Stimulated activated CD8-positive, alpha-beta memory T cell treated with anti-CD3 and anti-CD28 coated beads, Interleukin-7, amount 100 ng/mL, for 24 hours (primary cell): ENCODE measurements around the gene GZMA.
A peak's percentile ranks its signal among the peaks of the same experiment; 100 is the strongest.

Experiments used
- DNase-seq: peaks from one replicate; pipeline ENCODE4 v3.0.0-alpha.2; 2020; ENCODE audit warnings: low read depth

GZMA gene

DNA sequence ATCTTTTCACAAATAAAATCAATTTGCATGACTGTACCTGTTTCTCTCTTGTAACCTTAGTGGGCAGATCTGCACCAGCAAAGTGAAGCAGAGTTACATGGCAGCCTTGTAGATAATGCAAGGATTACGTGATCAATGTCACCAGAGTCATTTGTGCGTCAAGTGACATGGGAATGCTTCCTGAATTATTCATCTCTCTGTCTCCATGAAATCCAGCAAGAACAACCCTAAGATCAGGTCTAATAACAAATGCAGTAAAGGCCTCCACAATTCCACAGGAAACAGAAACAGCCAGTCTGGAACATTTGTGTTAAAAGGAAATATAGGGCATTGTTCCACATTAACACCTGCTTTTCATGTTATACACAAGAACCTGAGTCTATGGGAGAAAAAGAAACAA lies 7.8 kb downstream of the GZMA start:
- DNase-seq = no peak

GRCh38 chr5:55113327-55113726 lies 10.9 kb downstream of the GZMA start:
- DNase-seq = no peak

DNA sequence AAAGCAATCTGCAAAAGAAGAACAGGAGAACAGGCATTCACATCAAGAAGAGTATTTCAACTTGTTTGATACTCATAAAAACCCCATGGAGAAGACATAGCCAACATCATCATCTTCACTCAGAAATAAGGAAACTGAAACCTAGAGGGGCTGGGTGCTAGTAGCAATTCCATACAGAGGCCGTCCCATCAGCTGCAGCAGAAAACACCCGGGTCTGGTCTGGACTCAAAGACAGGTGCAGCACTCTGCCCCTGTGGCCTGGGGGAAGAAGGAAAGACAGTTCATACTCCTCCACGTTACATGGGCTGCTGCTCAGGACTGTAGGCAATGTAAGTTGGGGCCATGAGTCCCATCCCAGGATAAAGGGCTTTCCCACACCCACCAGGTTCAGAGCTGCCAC lies 11.6 kb downstream of the GZMA start:
- DNase-seq = no peak

GRCh38 chr5:55123365-55123764 lies 20.9 kb downstream of the GZMA start:
- no peak for DNase-seq

- DNase-seq = no peak
These were observed 31.7 kb downstream of the GZMA start for GRCh38 chr5:55134053-55134722.

DNA sequence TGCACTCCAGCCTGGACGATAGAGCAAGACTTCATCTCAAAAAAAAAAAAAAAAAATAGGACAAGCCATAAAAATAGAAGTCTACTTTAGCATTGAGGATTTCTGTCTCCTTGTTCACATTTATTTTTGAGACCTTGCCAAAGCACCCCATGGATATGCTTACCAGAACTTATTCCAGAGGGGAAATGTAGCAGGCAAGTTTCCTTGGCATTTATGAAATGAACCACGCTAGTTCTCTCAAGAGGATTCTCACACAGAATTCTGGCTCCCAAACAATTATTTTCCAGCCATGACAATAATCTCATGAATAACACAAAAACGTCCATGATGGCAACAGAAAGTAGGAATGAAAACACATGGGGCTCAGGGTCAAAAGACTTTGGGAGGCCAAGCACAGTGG lies 34.1 kb downstream of the GZMA start:
- DNase-seq = no peak

DNA sequence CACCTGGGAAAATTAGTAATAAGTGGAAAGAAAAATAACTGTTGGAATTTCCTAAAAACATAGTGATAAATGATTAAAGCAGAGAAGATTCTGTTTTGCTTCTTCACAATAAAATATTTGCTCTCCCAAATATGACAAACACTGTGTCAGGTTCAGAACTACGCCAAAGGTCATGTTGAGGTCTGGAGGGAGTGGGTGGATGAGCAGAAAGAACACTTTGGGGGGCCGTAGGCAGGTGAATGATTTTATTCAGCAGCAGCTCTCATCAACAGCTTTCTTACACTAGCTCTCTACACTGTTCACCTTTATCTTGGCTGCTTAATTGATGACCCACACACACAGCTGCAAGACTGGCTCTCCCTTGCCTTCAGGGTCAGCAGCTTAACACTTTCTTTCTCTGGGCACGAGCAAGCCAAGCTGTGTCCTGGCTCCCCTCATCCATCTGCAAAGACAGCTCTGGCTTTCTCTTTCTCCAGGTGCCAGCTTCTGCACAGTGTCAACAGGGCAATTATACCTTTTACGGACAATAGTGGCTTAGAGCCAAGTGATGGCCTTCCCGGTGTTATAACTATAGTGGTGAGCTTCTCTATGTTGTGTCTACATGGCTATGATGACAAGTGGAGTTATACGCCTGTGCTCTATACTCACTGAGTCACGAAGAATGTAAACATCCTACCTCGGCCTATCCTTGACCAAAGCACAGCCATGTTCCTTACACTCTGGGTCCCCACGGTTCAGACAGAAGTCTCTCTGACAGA lies 38.6 kb downstream of the GZMA start:
- DNase-seq = no peak

DNA sequence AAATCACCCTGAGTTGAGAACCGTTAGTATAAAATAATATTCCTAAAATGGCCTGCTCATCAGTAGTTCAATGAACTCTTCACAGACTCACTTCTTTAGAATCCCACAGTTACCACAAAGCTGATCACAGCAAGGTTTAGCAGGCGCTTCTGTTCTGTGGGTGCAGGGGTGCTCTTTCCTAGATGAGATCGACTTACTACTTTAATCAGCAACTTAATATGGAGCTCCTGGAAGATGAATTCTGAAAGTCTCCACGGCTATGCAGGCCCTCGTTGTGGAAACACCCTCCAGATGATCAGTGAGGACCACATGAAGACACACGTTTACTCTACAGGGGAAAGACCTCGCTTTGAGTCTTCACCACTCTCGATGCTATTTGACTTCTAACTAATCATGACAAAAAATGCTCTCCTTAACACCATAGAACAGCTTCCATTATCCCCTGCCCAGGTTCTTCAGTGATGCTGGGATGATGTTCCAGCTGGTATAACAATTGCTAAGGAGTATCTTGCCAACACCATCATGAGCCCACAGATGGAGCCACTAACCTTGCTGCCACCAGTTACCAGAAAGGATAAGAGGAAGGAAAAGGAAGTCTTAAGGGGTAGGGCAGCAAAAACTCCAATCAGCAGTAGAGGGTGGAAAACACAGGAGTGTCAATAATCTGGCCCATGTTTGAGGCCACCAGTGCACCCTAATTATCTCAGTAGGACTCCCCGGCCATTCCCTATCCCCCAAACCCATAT lies 39.7 kb downstream of the GZMA start:
- no peak for DNase-seq

- DNase-seq = no peak
These were observed 41.2 kb downstream of the GZMA start for GRCh38 chr5:55143624-55144023.

DNA sequence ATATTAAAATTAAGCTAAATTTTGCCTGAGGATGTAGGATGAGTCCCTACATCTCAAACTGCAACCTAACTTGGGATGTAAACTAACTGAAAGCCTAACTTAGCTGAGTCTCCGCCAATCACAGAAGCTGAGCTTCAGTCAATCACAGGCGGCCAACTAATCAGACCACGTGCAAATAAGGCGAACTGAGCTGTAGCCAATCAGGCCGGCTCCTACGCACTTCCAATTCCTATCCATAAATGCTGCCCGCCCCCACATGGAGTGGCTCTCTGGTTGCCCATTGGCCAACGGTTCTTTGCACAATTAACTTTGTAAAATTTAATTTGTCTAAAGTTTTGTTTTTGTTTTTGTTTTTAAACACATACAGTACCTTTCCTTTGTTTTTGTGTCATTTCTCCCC lies 43.6 kb downstream of the GZMA start:
- DNase-seq = no peak

GRCh38 chr5:55146543-55147151 lies 44.2 kb downstream of the GZMA start:
- peak; percentile 60 for DNase-seq

- DNase-seq = no peak
These were observed 46.9 kb downstream of the GZMA start for GRCh38 chr5:55149308-55149795.

DNA sequence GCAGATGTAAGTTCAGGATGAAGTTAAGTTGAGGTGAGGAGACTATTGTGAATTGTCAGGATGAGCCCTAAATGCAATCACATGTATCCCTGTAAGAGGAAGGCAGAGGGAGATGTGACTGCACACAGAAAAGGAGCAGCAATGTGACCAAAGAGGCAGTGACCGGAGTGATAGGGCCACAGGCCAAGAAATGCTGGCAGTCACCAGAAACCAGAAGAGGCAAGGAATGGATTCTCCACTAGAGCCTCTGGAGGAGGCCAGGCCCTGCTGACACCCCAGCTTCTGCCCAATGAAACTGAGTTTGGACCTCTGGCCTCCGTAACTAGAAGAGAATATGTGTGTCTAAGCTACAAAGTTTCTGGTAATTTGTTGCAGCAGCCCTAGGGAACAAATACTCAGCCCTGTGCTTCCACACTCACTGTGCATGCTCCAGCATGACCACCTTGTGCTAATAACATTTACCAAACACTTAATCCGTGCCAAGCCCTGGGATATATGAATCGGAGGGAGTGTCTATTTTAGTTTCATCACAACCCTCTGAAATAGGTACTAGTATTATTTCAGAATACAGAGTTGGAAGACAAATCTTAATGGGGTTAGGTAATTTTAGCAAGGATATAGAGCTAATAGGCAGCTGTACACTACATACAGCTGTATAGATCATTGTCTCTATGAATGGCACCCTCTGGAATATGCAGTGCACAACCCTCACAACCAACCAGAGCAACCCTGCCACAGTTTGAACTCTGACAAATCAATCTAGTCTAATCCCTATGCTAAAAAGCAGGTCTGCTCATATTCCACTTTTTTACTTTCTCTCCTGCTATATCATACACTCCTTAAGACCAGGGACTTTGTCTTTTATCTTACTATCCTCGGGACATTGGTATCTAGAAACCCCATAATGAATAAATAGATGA lies 49.7 kb downstream of the GZMA start:
- no peak for DNase-seq

- no peak for DNase-seq
These were observed 52.4 kb downstream of the GZMA start for GRCh38 chr5:55154873-55155272.
